GM19023 (cell line): ENCODE results near the gene UBA52.

Source experiments
- ATAC-seq: cut with Tn5 transposase; IDR thresholded peaks from one replicate; pipeline ENCODE4 v1.9.1; 2021; ENCODE audit warnings: mild to moderate bottlenecking, moderate library complexity; ENCODE audit not compliant: unreplicated experiment

UBA52 gene

DNA sequence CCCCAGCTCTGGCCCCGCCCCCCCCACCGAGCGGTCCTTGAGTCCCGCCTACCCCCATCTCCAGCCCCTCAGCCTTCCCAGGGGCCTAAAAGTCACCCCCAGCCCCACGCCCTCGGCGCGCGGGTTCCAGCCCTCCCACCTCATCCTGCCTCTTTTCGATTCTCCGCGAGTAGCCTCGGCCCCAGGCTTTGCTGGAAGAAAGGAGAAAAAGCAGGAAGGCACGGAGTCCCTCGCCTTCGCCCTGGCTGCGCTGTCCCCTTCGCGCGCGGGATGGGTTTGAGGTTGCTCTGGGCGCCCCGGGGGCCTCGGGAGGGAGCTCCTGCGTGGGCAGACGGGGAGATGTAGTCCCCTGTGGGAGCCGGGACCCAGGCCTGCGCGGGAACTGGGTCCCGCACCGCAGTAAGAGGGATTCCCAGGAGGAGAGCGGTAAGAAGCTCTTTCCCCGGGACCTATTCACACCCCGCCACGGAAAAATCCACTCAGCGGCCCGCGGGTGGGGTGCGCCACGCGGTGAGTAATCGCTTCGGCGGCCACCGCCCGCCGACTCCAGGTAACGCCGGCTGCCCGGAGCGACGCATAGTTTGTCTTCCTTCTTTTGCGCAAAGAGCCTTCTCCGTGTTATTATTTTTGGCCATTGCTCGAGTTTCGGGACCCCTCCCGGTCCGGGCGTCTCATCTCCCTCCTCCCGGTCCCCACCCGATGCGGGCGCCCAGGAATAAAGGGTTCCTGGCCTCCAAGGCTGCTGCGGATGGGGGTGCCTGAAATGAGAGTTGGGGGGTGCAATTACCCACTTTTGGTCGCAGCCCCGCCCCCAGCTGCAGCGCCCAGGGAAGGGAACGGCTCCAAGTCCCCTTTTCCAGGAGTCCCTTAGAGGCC is 35.8 kb downstream of the UBA52 start:
- ATAC-seq: no peak

- no peak for ATAC-seq
These were observed 36.6 kb downstream of the UBA52 start for GRCh38 chr19:18608102-18608804.

- ATAC-seq: no peak
These were observed 37.4 kb downstream of the UBA52 start for GRCh38 chr19:18608805-18609716.

GRCh38 chr19:18609717-18610051 is 38.0 kb downstream of the UBA52 start:
- ATAC-seq: no peak

GRCh38 chr19:18610245-18610555 is 38.5 kb downstream of the UBA52 start:
- no peak for ATAC-seq

DNA sequence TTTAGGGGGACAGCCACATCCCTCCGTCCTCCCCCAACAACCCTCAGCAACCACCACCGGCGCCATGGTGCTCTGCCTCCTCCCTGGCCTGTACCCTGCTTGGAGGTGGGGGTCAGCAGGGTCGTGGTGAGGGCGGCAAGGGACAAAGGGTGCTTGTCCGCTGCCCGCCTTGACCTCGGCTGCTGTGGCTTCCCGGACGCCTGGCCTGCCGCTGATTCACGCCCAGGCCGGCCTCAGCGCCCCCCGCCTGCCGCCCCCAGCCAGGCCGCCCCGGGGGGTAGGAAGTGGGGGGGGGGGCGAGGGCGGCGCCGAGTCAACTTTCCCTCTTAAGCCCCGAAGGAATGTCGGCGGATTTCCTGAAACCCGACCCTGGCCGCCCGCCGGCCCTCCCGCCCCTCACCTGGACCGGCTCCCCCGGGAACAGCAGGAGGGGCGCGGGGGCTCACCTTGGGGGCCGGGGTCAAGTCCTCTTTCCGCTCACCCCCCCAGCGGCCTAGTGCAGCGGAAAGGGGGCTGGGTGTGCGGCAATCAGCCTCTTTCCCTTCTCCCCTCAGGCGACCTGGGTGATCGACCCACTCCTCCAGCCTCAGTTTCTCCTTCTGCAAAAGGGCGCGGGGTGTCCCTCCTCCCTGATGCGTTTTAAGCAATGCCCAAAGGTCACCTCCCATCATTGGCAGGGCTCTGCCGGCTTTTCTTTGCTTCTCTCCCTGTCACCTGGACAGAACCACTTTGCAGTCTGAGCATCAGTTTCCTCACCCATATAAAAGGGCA is 39.1 kb downstream of the UBA52 start:
- ATAC-seq: no peak

DNA sequence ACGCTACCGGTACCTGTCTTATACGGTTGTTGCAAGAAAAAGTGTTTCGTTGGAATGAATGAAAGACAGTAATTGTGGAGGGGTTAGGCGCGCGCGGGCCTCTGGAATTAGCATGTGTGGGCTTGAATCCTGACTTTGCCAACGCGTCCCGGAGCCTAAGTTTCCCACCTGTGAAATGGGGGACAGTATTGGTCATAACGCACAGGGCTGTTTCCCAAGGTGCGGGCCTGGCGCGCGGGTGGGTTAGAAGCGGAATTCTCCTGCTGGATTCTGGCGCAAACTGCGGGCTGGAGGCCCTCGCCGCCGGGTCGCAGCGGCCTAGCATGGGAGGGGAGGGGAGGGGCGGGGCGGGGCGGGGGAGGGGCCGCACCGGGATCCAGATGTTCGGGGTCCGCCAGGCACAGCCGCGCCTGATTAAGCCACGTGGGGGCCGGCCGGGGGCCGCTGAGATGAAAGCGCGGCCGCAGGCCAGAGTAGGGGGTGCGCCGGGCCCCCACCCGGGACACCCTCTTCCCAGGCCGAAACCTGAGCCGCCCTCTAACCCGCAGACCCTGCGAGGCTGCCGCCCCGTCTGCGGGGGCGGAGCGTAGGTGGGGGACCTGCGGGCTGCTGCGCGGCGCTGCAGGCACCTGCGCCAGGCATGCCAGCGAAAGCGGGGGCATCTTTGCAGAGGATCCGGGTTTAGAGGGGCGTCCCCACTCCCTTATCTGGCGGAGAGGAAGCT is 39.8 kb downstream of the UBA52 start:
- no peak for ATAC-seq

GRCh38 chr19:18612051-18612771 is 40.6 kb downstream of the UBA52 start:
- no peak for ATAC-seq

- no peak for ATAC-seq
These were observed 41.3 kb downstream of the UBA52 start, which contains the start of gene TMEM59L for GRCh38 chr19:18612772-18613588. Gene TMEM59L, plus strand, starts transcription at chr19:18612870. Its CDS starts 89 bp downstream, at chr19:18612959.

DNA sequence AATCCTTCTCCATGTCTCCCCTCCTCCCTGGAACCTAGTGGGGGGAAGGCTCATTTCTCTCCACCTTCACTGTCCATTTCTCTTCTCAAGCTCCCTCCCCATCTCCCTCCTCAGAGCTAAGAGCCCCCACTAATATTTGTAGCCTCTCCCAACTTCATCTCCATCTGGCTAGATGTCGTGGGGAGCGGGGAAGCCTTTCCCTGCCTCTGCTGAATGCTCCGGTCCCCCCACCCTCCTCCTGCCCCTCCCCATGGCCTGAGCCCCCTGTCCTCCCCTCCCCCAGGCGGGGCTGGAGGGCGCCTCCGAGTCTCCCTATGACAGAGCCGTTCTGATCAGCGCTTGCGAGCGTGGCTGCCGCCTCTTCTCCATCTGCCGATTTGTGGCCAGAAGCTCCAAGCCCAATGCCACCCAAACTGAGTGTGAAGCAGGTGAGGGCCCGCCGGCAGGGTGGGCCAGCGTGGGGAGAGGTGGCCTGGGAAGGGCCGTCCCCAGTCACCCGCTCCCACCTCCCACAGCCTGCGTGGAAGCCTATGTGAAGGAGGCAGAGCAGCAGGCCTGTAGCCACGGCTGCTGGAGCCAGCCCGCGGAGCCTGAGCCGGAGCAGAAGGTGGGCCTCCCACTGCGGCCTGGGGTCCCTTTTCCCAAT is 42.1 kb downstream of the UBA52 start:
- no peak for ATAC-seq

DNA sequence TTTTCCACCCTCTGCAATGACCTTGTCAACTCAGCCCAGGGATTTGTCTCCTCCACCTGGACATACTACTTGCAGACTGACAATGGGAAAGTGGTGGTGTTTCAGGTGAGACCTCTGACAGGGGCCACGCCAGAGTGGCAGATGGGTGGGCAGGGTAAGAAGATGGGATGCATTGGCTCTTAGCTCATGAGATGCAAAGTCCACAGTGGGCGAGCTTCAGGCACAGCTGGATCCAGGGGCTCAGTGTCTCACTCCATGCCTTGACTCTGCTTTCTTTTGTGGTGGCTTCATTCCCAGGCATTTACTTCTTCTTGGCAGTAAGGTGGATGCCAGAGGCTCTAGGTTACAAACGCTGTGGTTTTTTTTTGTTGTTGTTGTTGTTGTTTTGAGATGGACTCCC is 44.4 kb downstream of the UBA52 start:
- ATAC-seq: no peak

DNA sequence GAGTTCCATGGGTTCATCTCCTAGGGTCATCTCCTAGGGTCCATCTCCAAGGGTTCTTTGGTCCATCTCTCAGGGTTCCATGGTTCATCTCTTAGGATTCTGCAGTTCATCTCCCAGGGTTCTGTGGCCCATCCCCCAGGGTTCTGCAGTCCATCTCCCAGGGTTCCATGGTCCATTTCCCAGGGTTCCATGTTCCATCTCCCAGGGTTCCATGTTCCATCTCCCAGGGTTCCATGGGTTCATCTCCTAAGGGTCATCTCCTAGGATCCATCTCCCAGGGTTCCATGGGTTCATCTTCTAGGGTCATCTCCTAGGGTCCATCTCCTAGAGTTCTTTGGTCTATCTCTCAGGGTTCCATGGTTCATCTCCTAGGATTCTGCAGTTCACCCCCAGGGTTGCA is 45.9 kb downstream of the UBA52 start:
- no peak for ATAC-seq

GRCh38 chr19:18618236-18618635 is 46.6 kb downstream of the UBA52 start:
- no peak for ATAC-seq

DNA sequence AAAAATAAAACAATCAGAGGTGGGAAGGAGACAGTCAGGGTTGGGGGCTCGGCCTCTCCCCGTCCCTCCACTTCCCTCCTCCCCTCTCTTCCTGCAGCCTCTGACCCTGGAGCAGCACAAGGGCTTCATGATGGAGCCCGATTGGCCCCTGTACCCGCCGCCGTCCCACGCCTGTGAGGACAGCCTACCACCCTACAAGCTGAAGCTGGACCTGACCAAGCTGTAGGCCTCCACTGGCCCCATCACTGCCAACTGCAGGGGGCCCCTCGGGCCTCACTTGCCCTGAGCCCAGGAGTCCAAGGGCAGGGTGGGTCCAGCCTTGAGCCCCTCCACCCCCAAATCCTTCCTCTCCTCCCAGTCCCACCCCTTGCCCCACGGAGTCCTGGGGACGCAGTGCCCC is 48.7 kb downstream of the UBA52 start:
- no peak for ATAC-seq

- no peak for ATAC-seq
These were observed 49.2 kb downstream of the UBA52 start for GRCh38 chr19:18620902-18621301.

- ATAC-seq: no peak
These were observed 55.2 kb downstream of the UBA52 start for GRCh38 chr19:18626906-18627305.
